ENCODE data around the gene TUBAL3.

Gene TUBAL3

GRCh38 chr10:5404208-5405041, at the start of gene TUBAL3:
TUBAL3 (minus strand) TSS chr10:5404828; CDS start chr10:5404792, 36 bp downstream.
- in situ Hi-C loops (cut with MboI; ENCODE audit: low sequenced_read_pairs, unreplicated experiment) = no loop called here
- TF ChIP-seq CTCF (IDR thresholded peaks at IDR 0.05; ENCODE audit: borderline replicate concordance, control extremely low read depth, extremely low read depth, insufficient read depth, missing control alignments) = no peak
- DNase-seq (ENCODE audit: low spot score) = no peak

DNA sequence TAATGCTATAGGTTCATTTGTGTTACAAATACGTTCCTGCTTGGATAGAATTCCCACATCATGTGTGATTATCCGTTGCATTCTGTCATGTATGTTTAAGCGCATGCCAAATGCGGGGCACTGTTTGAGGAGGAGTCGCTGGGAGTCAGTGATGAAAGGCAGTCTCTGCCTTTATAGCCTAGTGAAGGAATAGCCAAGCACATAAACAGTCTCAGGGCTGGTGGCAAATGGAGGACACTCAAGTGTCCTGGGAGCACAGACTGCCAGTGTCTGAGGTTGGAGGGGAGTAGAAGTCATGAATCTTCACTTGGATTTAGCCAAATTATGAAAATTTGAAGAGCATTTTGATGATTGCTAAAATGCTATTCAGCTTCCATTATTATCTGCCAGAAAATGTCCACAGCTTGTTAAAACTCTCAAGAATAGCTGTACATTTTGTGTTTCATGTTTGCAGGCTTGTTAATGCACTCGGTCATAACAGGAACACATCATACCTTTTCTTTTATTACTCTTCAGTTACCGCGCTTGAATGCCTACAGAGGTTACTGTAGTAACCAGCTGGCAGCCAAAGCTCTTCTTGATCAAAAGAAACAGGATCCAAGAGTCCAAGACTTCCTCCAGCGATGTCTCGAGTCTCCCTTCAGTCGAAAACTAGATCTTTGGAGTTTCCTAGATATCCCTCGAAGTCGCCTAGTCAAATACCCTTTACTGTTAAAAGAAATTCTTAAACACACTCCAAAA, 49.3 kb upstream of the TUBAL3 start:
- DNase-seq (ENCODE audit: low spot score) = no peak
- in situ Hi-C loops (cut with MboI; ENCODE audit: low sequenced_read_pairs, unreplicated experiment) = no loop called here
- TF ChIP-seq CTCF (IDR thresholded peaks at IDR 0.05; ENCODE audit: borderline replicate concordance, control extremely low read depth, extremely low read depth, insufficient read depth, missing control alignments) = no peak

DNA sequence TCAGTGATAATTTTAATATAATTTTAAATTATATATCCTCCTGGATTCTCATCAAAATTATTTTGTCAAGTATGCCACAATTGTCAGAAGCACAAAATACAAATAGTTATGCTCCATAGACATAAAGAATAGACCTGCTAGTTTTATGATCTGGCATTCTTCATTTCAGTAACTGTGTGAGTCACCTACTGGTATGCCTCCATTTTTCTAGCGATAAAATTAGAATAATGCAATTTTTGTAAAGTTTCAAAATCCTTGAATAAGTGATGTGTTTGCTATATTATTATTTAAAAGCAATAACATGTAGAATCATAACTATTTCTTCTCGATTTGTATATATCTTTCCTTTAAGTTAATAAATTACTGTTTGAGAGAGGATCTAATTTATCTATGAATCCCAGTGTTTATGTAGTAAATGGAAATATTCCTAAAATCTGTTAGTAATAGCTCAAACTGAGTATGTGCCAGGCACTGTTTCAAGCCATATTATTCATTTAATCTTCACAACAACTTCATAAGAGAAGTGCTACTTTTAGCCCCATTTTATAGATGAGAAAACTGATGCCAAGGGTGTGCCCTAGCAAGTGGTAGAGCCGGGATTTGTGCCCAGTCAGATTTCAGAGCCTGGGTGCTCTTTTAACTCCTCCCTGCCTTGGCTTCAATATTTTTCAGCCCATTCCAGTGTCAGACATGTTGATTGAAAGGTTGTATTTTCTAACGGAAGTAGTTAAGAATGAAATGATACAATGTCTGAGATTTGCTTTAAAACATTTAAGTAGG, 46.2 kb upstream of the TUBAL3 start:
- no peak for TF ChIP-seq CTCF (IDR thresholded peaks at IDR 0.05; ENCODE audit: borderline replicate concordance, control extremely low read depth, extremely low read depth, insufficient read depth, missing control alignments)
- in situ Hi-C loops (cut with MboI; ENCODE audit: low sequenced_read_pairs, unreplicated experiment) = no loop called here
- no peak for DNase-seq (ENCODE audit: low spot score)

DNA sequence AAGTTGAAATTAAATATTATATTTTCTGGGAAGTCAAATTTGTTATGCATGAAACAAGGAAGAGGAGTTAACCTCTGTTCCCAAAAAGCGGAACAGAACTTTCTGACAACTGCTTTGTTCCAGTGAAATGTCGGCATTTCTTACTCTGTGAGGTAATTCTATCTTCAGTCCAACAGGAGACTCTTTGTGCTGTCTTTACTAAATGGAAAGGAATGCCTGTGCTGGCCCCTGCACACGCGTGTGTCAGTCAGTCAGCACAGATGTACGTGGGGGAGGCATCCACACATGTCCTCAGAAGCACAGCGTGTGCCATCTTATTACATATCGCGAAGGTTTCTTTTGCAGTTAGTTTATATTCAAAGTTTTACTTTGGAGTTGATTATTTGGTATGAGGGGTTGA, 45.2 kb upstream of the TUBAL3 start:
- in situ Hi-C loops (cut with MboI; ENCODE audit: low sequenced_read_pairs, unreplicated experiment) = no loop called here
- no peak for TF ChIP-seq CTCF (IDR thresholded peaks at IDR 0.05; ENCODE audit: borderline replicate concordance, control extremely low read depth, extremely low read depth, insufficient read depth, missing control alignments)
- DNase-seq (ENCODE audit: low spot score) = no peak

- no peak for TF ChIP-seq CTCF (IDR thresholded peaks at IDR 0.05; ENCODE audit: borderline replicate concordance, control extremely low read depth, extremely low read depth, insufficient read depth, missing control alignments)
- in situ Hi-C loops (cut with MboI; ENCODE audit: low sequenced_read_pairs, unreplicated experiment) = no loop called here
- no peak for DNase-seq (ENCODE audit: low spot score)
Measured at GRCh38 chr10:5449227-5449626, 44.6 kb upstream of the TUBAL3 start.

GRCh38 chr10:5448333-5449001, 43.8 kb upstream of the TUBAL3 start:
- in situ Hi-C loops (cut with MboI; ENCODE audit: low sequenced_read_pairs, unreplicated experiment) = no loop called here
- TF ChIP-seq CTCF (IDR thresholded peaks at IDR 0.05; ENCODE audit: borderline replicate concordance, control extremely low read depth, extremely low read depth, insufficient read depth, missing control alignments) = no peak
- DNase-seq (ENCODE audit: low spot score) = no peak
